ENCODE measurements around the gene TEDC1. TPM values are rescaled to one million over a fixed set of nuclear protein-coding genes. Genes with fewer than 3 reads are reported as not detected.

Gene TEDC1
- total RNA-seq, 1 experiment from 2014 or later = 34.0 TPM

DNA sequence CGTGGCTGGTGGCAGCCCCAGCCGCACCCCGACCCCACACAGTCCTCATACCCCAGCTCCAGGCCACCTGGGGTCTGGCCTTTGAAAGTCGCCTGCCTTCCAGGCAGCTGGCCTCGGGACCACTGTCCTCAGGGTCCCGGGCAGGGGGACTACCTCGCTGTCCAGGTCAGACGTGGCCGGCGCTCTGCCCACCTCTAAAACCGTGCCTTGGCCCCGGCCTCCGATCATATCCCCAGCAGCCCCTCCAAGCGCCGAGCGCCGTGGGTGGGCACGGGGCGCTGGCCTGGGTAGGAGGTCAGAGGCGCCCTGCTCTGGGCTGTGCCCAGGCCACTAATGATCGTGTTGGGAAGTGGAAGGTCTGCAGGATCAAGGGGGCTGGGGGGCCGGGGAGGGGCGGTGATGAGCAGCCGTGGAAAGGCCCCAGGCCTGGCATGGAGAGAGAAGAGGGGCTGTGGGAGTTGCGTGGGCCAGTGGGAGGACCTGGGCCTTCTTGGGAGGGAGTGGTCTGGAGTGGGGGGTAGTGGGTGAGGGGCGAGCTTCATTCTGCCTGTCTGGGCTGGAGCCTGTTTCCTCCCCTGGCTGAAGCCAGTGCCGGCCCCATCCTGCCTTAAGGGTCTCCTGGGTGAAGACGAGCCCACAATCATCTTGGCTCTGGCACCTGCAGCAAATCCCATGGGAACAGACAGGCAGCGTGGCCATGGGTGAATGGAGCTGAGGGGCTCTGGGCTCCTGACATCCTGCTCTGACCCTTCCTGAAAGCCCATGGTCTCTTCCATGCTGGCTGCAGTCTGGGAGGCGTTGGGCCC is 40.2 kb downstream of the TEDC1 start:
- Histone ChIP-seq H3K27ac (ENCODE audit: low read depth, low read length, poor library complexity, severe bottlenecking) (no peak overlapping the region), H3K27me3 (replicated peaks; ENCODE audit: insufficient read depth, low read depth, low read length, poor library complexity) (no peaks in the 10 kb centered on the region), H3K4me3 (ENCODE audit: low read depth, low read length, poor library complexity, severe bottlenecking) (no peak overlapping the region), H3K36me3 (ENCODE audit: insufficient read depth, low read length, poor library complexity, severe bottlenecking) (no peaks in the 10 kb centered on the region), H3K4me1 (ENCODE audit: insufficient read depth, low read length, poor library complexity, severe bottlenecking) (peaks cover 15% of the 10 kb centered on the region), H3K9me3 (ENCODE audit: low read depth, low read length, poor library complexity, severe bottlenecking) (no peaks in the 10 kb centered on the region)
- DNase-seq (ENCODE audit: low spot score) = no peak
- no TSS peak for BruUV-seq (replicated peaks)
- ChIA-PET POLR2A (ENCODE audit: low non-redundant PET) (no interaction called here), CTCF (interaction anchor here (0.5 kb wide), 2 partner anchors 172 to 510 kb away, joined by 3 to 5 read pairs; no protein-coding TSS in a partner anchor)
- TF ChIP-seq, protein P1, sequence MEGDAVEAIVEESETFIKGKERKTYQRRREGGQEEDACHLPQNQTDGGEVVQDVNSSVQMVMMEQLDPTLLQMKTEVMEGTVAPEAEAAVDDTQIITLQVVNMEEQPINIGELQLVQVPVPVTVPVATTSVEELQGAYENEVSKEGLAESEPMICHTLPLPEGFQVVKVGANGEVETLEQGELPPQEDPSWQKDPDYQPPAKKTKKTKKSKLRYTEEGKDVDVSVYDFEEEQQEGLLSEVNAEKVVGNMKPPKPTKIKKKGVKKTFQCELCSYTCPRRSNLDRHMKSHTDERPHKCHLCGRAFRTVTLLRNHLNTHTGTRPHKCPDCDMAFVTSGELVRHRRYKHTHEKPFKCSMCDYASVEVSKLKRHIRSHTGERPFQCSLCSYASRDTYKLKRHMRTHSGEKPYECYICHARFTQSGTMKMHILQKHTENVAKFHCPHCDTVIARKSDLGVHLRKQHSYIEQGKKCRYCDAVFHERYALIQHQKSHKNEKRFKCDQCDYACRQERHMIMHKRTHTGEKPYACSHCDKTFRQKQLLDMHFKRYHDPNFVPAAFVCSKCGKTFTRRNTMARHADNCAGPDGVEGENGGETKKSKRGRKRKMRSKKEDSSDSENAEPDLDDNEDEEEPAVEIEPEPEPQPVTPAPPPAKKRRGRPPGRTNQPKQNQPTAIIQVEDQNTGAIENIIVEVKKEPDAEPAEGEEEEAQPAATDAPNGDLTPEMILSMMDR (conservative IDR thresholded peaks at IDR 0.05; ENCODE audit: low read depth, low read length) = no peak
- no peak for TF ChIP-seq EZH2 (IDR thresholded peaks at IDR 0.05; ENCODE audit: borderline replicate concordance, low read depth, low read length, poor library complexity, severe bottlenecking)
- intact Hi-C loops (cut with micrococcal nuclease; ENCODE audit: unreplicated experiment) = no loop called here

DNA sequence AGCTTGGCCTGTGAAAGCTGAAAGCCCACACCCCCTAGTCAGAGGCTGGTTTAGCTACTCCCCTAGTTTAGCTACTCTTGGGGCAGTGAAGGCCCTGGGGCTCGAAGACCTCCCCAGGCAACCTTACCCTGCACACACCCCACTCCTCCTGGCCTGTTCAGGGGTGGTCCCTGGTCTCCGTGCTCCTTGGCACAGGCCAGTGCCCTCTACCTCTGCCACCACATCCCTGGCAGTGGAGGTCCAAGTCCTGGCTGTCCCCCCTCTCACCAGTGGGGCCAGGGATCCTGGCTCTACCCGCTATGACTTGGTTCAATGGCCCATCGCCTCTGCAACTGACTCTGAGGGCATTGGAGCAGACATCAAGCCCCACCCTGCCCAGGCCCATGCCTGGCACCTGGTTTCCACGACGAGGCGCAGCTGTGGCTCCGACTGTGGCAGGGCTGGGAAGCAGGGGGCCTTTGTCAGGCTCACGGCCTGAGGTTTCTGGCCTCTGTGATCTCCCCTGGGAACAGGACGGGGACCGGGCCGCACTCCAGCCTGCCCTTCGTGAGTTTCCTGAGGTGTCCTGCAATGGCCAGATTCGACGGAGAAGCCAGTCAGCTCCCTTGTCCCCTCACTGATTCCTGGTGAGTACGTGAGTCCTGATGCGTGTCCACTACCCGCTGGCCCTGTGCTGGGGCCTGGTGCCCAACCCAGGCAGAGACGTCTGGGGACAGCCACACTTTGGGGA is 41.0 kb downstream of the TEDC1 start:
- no peaks in the 10 kb centered on the region for H3K9me3 ChIP-seq (ENCODE audit: low read depth, low read length, poor library complexity, severe bottlenecking)
- H3K4me3 ChIP-seq (ENCODE audit: low read depth, low read length, poor library complexity, severe bottlenecking) = no peak overlapping the region
- intact Hi-C loops (cut with micrococcal nuclease; ENCODE audit: unreplicated experiment) = no loop called here
- POLR2A ChIA-PET (ENCODE audit: low non-redundant PET) = no interaction called here
- no peak for DNase-seq (ENCODE audit: low spot score)
- BruUV-seq (replicated peaks) = no TSS peak
- H3K27ac ChIP-seq (ENCODE audit: low read depth, low read length, poor library complexity, severe bottlenecking) = no peak overlapping the region
- H3K36me3 ChIP-seq (ENCODE audit: insufficient read depth, low read length, poor library complexity, severe bottlenecking) = no peaks in the 10 kb centered on the region
- H3K27me3 ChIP-seq (replicated peaks; ENCODE audit: insufficient read depth, low read depth, low read length, poor library complexity) = no peaks in the 10 kb centered on the region
- CTCF ChIA-PET = interaction anchor here (0.5 to 1.0 kb wide), 3 partner anchors 161 to 511 kb away, joined by 3 to 5 read pairs (median 3); no protein-coding TSS in a partner anchor
- peaks cover 12% of the 10 kb centered on the region for H3K4me1 ChIP-seq (ENCODE audit: insufficient read depth, low read length, poor library complexity, severe bottlenecking)
- TF ChIP-seq, protein P1 (conservative IDR thresholded peaks at IDR 0.05; ENCODE audit: low read depth, low read length) = no peak
- TF ChIP-seq EZH2 (IDR thresholded peaks at IDR 0.05; ENCODE audit: borderline replicate concordance, low read depth, low read length, poor library complexity, severe bottlenecking) = no peak

DNA sequence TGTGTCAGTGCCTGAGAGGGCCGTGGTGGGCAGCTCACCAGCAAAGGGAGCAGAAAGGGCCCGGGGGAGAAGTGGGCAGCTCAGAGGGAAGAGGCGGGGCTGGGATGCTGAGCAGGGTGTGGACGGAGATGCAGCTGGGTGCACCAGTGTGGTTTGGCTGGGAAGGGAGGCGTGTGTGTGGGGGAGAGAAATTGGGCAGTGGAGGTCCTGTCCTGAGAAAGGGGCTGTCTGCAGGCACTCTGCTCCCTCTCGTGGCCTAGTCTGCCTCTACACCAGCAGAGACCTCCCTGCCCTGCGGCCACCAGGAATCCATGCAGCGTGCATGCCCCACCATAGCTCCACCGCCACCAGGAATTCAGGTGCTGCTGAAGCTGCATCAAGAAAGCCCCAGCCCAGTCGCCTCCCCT is 41.7 kb downstream of the TEDC1 start:
- CTCF ChIA-PET = interaction anchor here (1.0 to 1.4 kb wide), 2 partner anchors 93 to 162 kb away, joined by 3 to 4 read pairs; no protein-coding TSS in a partner anchor
- H3K27me3 ChIP-seq (replicated peaks; ENCODE audit: insufficient read depth, low read depth, low read length, poor library complexity) = no peaks in the 10 kb centered on the region
- no peak overlapping the region for H3K4me3 ChIP-seq (ENCODE audit: low read depth, low read length, poor library complexity, severe bottlenecking)
- H3K27ac ChIP-seq (ENCODE audit: low read depth, low read length, poor library complexity, severe bottlenecking) = no peak overlapping the region
- peaks cover 6% of the 10 kb centered on the region for H3K4me1 ChIP-seq (ENCODE audit: insufficient read depth, low read length, poor library complexity, severe bottlenecking)
- H3K9me3 ChIP-seq (ENCODE audit: low read depth, low read length, poor library complexity, severe bottlenecking) = no peaks in the 10 kb centered on the region
- peak; percentile 32 for DNase-seq (ENCODE audit: low spot score)
- no peaks in the 10 kb centered on the region for H3K36me3 ChIP-seq (ENCODE audit: insufficient read depth, low read length, poor library complexity, severe bottlenecking)
- TF ChIP-seq, protein P1 (conservative IDR thresholded peaks at IDR 0.05; ENCODE audit: low read depth, low read length) = peak; percentile 40
- no peak for TF ChIP-seq EZH2 (IDR thresholded peaks at IDR 0.05; ENCODE audit: borderline replicate concordance, low read depth, low read length, poor library complexity, severe bottlenecking)
- POLR2A ChIA-PET (ENCODE audit: low non-redundant PET) = no interaction called here
- intact Hi-C loops (cut with micrococcal nuclease; ENCODE audit: unreplicated experiment) = no loop called here
- BruUV-seq (replicated peaks) = no TSS peak
